ENCODE data around the gene FAM184B.
A peak's percentile ranks its signal among the peaks of the same experiment; 100 is the strongest.

Gene FAM184B

DNA sequence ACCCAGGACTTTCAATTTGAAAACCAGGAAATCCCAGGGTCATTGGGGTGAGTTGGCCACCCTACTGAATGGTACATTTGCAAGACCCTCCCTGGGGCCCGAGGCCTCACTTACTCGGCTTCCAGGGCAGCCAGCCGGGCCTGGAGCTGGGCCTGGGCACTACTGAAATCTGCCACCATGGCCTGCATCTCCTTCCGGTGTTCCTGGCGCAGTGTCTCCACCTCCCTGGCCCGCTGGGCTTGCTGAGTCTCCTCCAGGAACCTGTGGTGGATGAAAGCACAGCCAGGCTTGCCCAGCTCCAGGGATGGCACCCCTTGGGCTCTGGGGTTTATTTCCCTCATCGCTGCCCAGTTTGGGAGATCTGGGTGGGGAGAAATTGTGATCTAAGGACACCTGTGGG, 142.3 kb downstream of the FAM184B start:
- H3K4ac ChIP-seq (ENCODE audit: low read length), result no peak overlapping the region
- no peaks in the 10 kb centered on the region for H3K4me1 ChIP-seq (ENCODE audit: control insufficient read depth in 2 of 2, insufficient read depth in 1 of 2, low read depth in 1 of 2, low read length in 2 of 2)
- no peak overlapping the region for H2BK12ac ChIP-seq (ENCODE audit: low read length)
- H2AFZ ChIP-seq (ENCODE audit: low read length), result no peak overlapping the region
- no peak overlapping the region for H2BK15ac ChIP-seq (ENCODE audit: low read length)
- peaks cover 9 to 10% of the 10 kb centered on the region in 2 donors for H3K9me3 ChIP-seq (replicated peaks in 1 of 2; ENCODE audit: control insufficient read depth in 2 of 2, insufficient read depth in 1 of 2, low read depth in 1 of 2, low read length in 2 of 2)
- no peak overlapping the region for H4K91ac ChIP-seq (ENCODE audit: low read depth, low read length, poor library complexity)
- H3K27me3 ChIP-seq (ENCODE audit: control insufficient read depth in 3 of 3, insufficient read depth in 3 of 3, low read depth in 1 of 3, low read length in 3 of 3), result no peaks in the 10 kb centered on the region
- H3K9ac ChIP-seq (ENCODE audit: low read depth, low read length, poor library complexity), result no peak overlapping the region
- H2BK5ac ChIP-seq (ENCODE audit: low read length), result no peak overlapping the region
- H3K18ac ChIP-seq (ENCODE audit: low read length), result no peak overlapping the region
- H4K8ac ChIP-seq (ENCODE audit: low read depth, low read length), result no peak overlapping the region
- H2AK5ac ChIP-seq (ENCODE audit: low read depth, low read length), result no peak overlapping the region
- H3K14ac ChIP-seq (ENCODE audit: low read length), result no peak overlapping the region
- H3K36me3 ChIP-seq (replicated peaks in 1 of 2; ENCODE audit: control insufficient read depth in 2 of 2, insufficient read depth in 2 of 2, low read length in 2 of 2), result peaks cover 9 to 41% of the 10 kb centered on the region in 2 donors
- no peak overlapping the region for H3K23ac ChIP-seq (ENCODE audit: low read depth, low read length, poor library complexity)
- H3K79me1 ChIP-seq (ENCODE audit: low read depth, low read length), result no peaks in the 10 kb centered on the region
- no peak overlapping the region for H3K4me3 ChIP-seq (ENCODE audit: low read length in 2 of 2)
- H3K27ac ChIP-seq (replicated peaks; ENCODE audit: low read length), result no peak overlapping the region
- WGBS, 2 donors (ENCODE audit: extremely low coverage in 2 of 2, insufficient read length in 2 of 2, insufficient replicate concordance in 1 of 2), result no CpG with 5 or more reads among the region's 7 CpGs
- DNase-seq (ENCODE audit: low spot score), result no peak
- H3K4me2 ChIP-seq (ENCODE audit: insufficient read depth, low read length, poor library complexity, severe bottlenecking), result no peak overlapping the region
- no peak overlapping the region for H2BK120ac ChIP-seq (ENCODE audit: low read depth, low read length)

DNA sequence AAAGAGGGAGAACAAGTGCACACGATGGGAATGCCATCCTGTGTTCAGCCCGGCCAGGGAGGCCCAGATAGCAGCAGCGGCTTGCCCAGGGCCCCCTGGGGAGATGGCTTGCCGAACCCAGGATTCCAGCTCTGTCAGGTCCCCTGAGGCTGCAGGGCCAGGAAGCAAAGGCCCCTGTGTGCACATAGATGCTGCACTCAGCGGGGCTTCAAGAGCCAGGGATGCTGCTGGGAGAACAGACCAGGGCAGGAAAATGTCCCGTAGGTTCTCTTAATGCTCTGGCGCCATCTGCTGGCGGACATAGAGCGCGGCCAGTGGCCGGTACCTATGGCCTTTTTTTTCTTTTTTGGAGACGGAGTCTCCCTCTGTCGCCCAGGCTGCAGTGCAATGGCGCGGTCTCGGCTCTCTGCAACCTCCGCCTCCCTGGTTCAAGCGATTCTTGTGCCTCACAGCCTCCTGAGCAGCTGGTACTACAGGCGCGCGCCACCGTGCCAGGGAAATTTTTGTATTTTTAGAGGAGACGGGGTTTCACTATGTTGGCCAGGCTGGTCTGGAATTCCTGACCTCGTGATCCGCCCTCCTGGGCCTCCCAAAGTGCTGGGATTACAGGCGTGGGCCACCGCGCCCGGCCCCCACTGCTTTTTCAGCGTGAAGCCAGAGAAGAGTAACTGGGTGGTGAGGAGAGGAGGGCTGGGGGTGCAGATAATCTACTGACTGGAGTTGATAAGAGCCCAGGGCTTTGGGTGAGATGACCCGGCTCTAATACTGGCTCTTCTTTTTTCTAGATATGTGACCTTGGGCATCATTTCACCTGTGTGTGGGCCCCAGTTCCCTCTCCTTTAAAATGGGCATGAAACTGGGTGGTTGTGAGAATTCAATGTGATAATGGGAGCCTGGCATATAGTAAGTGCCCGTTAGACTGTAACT, 144.5 kb downstream of the FAM184B start:
- Histone ChIP-seq H3K4me3 (ENCODE audit: low read length in 2 of 2) (no peak overlapping the region), H4K8ac (ENCODE audit: low read depth, low read length) (no peak overlapping the region), H3K9me3 (replicated peaks in 1 of 2; ENCODE audit: control insufficient read depth in 2 of 2, insufficient read depth in 1 of 2, low read depth in 1 of 2, low read length in 2 of 2) (peaks cover 2 to 3% of the 10 kb centered on the region in 2 donors), H3K79me1 (ENCODE audit: low read depth, low read length) (no peaks in the 10 kb centered on the region), H2AFZ (ENCODE audit: low read length) (no peak overlapping the region), H3K14ac (ENCODE audit: low read length) (no peak overlapping the region), H3K27me3 (ENCODE audit: control insufficient read depth in 3 of 3, insufficient read depth in 3 of 3, low read depth in 1 of 3, low read length in 3 of 3) (no peaks in the 10 kb centered on the region), H3K4me1 (ENCODE audit: control insufficient read depth in 2 of 2, insufficient read depth in 1 of 2, low read depth in 1 of 2, low read length in 2 of 2) (no peaks in the 10 kb centered on the region), H3K36me3 (replicated peaks in 1 of 2; ENCODE audit: control insufficient read depth in 2 of 2, insufficient read depth in 2 of 2, low read length in 2 of 2) (peaks cover 16 to 63% of the 10 kb centered on the region in 2 donors), H3K18ac (ENCODE audit: low read length) (no peak overlapping the region), H3K27ac (replicated peaks; ENCODE audit: low read length) (no peak overlapping the region), H3K23ac (ENCODE audit: low read depth, low read length, poor library complexity) (peak overlapping the region; percentile 80), H2AK5ac (ENCODE audit: low read depth, low read length) (no peak overlapping the region), H4K91ac (ENCODE audit: low read depth, low read length, poor library complexity) (no peak overlapping the region), H3K4me2 (ENCODE audit: insufficient read depth, low read length, poor library complexity, severe bottlenecking) (no peak overlapping the region), H2BK12ac (ENCODE audit: low read length) (no peak overlapping the region), H3K9ac (ENCODE audit: low read depth, low read length, poor library complexity) (no peak overlapping the region), H3K4ac (ENCODE audit: low read length) (no peak overlapping the region), H2BK5ac (ENCODE audit: low read length) (no peak overlapping the region), H2BK15ac (ENCODE audit: low read length) (no peak overlapping the region), H2BK120ac (ENCODE audit: low read depth, low read length) (no peak overlapping the region)
- no CpG with 5 or more reads among the region's 32 CpGs for WGBS, 2 donors (ENCODE audit: extremely low coverage in 2 of 2, insufficient read length in 2 of 2, insufficient replicate concordance in 1 of 2)
- DNase-seq (ENCODE audit: low spot score), result peak; percentile 69

DNA sequence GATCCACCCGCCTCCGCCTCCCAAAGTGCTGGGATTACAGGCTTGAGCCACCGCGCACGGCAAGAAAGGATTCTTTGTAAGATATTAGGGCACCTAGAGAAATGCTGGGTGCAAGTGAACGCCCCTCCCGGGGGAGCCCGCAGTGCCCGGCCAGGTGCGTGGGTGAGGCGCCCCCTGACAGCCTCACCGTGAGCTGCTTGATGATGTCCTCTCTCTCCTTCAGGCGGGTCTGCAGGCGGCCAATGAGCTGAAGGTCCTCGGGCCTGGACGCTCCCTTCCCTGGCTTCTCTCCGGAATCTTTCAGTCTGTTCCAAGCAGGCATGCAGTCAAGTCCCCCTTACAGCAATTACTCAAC, 145.1 kb downstream of the FAM184B start:
- WGBS, 2 donors (ENCODE audit: extremely low coverage in 2 of 2, insufficient read length in 2 of 2, insufficient replicate concordance in 1 of 2), result no CpG with 5 or more reads among the region's 17 CpGs

DNA sequence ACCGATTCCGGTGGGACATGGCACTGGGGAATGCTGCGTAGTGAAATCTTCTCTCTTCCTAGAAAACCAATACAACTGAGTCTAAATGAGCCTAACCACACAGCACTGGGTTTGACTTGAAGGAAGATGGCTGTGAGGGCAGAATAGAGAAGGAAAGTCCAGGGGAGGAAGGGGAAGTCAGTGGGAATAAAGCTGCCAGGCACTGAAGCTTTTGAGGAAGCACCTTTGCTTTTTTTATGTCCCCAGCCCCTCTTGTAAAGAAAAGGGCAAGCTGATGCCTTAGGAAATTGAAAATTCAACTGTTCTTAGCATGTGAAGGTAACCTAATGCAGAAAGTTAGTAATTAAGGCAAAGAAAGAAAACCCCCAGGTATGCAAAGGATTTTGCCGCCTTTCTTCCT, 146.4 kb downstream of the FAM184B start:
- Histone ChIP-seq H4K91ac (ENCODE audit: low read depth, low read length, poor library complexity) (no peak overlapping the region), H3K4ac (ENCODE audit: low read length) (no peak overlapping the region), H3K79me1 (ENCODE audit: low read depth, low read length) (no peaks in the 10 kb centered on the region), H3K36me3 (replicated peaks in 1 of 2; ENCODE audit: control insufficient read depth in 2 of 2, insufficient read depth in 2 of 2, low read length in 2 of 2) (peaks cover 19 to 80% of the 10 kb centered on the region in 2 donors), H2AFZ (ENCODE audit: low read length) (no peak overlapping the region), H3K14ac (ENCODE audit: low read length) (no peak overlapping the region), H2AK5ac (ENCODE audit: low read depth, low read length) (no peak overlapping the region), H2BK12ac (ENCODE audit: low read length) (no peak overlapping the region), H3K4me1 (ENCODE audit: control insufficient read depth in 2 of 2, insufficient read depth in 1 of 2, low read depth in 1 of 2, low read length in 2 of 2) (no peaks in the 10 kb centered on the region), H3K9me3 (replicated peaks in 1 of 2; ENCODE audit: control insufficient read depth in 2 of 2, insufficient read depth in 1 of 2, low read depth in 1 of 2, low read length in 2 of 2) (no peaks in the 10 kb centered on the region), H3K4me3 (ENCODE audit: low read length in 2 of 2) (no peak overlapping the region), H2BK15ac (ENCODE audit: low read length) (no peak overlapping the region), H2BK5ac (ENCODE audit: low read length) (no peak overlapping the region), H3K9ac (ENCODE audit: low read depth, low read length, poor library complexity) (no peak overlapping the region), H2BK120ac (ENCODE audit: low read depth, low read length) (no peak overlapping the region), H4K8ac (ENCODE audit: low read depth, low read length) (no peak overlapping the region), H3K27me3 (ENCODE audit: control insufficient read depth in 3 of 3, insufficient read depth in 3 of 3, low read depth in 1 of 3, low read length in 3 of 3) (no peaks in the 10 kb centered on the region), H3K18ac (ENCODE audit: low read length) (no peak overlapping the region), H3K4me2 (ENCODE audit: insufficient read depth, low read length, poor library complexity, severe bottlenecking) (no peak overlapping the region), H3K23ac (ENCODE audit: low read depth, low read length, poor library complexity) (no peak overlapping the region), H3K27ac (replicated peaks; ENCODE audit: low read length) (no peak overlapping the region)
- WGBS, 2 donors (ENCODE audit: extremely low coverage in 2 of 2, insufficient read length in 2 of 2, insufficient replicate concordance in 1 of 2), result no CpG with 5 or more reads among the region's 4 CpGs
- DNase-seq (ENCODE audit: low spot score), result no peak

More for the DNA sequence above, 145.1 kb downstream of the FAM184B start:
- DNase-seq (ENCODE audit: low spot score), result no peak
- Histone ChIP-seq H3K18ac (ENCODE audit: low read length) (no peak overlapping the region), H3K4ac (ENCODE audit: low read length) (no peak overlapping the region), H3K9me3 (replicated peaks in 1 of 2; ENCODE audit: control insufficient read depth in 2 of 2, insufficient read depth in 1 of 2, low read depth in 1 of 2, low read length in 2 of 2) (peaks cover 2 to 3% of the 10 kb centered on the region in 2 donors), H2BK12ac (ENCODE audit: low read length) (no peak overlapping the region), H3K4me1 (ENCODE audit: control insufficient read depth in 2 of 2, insufficient read depth in 1 of 2, low read depth in 1 of 2, low read length in 2 of 2) (no peaks in the 10 kb centered on the region), H4K91ac (ENCODE audit: low read depth, low read length, poor library complexity) (no peak overlapping the region), H3K9ac (ENCODE audit: low read depth, low read length, poor library complexity) (no peak overlapping the region), H3K14ac (ENCODE audit: low read length) (no peak overlapping the region), H3K27me3 (ENCODE audit: control insufficient read depth in 3 of 3, insufficient read depth in 3 of 3, low read depth in 1 of 3, low read length in 3 of 3) (no peaks in the 10 kb centered on the region), H2BK15ac (ENCODE audit: low read length) (no peak overlapping the region), H3K4me2 (ENCODE audit: insufficient read depth, low read length, poor library complexity, severe bottlenecking) (no peak overlapping the region), H2BK120ac (ENCODE audit: low read depth, low read length) (no peak overlapping the region), H3K27ac (replicated peaks; ENCODE audit: low read length) (peak overlapping the region; percentile 40), H3K36me3 (replicated peaks in 1 of 2; ENCODE audit: control insufficient read depth in 2 of 2, insufficient read depth in 2 of 2, low read length in 2 of 2) (peaks cover 16 to 69% of the 10 kb centered on the region in 2 donors), H4K8ac (ENCODE audit: low read depth, low read length) (no peak overlapping the region), H2BK5ac (ENCODE audit: low read length) (no peak overlapping the region), H2AK5ac (ENCODE audit: low read depth, low read length) (no peak overlapping the region), H3K4me3 (ENCODE audit: low read length in 2 of 2) (no peak overlapping the region), H3K23ac (ENCODE audit: low read depth, low read length, poor library complexity) (peak overlapping the region; percentile 80), H2AFZ (ENCODE audit: low read length) (no peak overlapping the region), H3K79me1 (ENCODE audit: low read depth, low read length) (no peaks in the 10 kb centered on the region)
